Measurements from ENCODE around the gene CD276. TPM values are rescaled to one million over a fixed set of nuclear protein-coding genes. Genes with fewer than 3 reads are reported as not detected.

The CD276 gene
- total RNA-seq, 1 experiment from 2014 or later = 139 TPM

DNA sequence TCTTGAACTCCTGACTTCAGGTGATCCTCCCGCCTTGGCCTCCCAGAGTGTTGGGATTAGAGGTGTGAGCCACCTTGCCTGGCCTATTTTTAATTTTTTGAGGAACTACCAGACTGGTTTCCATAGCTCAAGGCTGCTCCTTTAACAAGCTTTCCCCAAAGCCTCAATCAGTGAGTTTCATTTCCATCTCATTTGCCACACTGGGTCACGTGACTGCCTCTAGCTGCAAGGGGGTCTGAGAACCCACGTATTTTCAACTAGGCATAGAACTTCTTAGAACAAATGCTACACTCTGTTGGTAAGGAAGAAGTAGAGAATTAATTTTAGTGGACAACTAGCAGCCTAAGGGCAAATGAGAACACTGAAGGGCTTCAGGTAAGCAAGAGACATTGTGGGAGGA is 3.1 kb upstream of the CD276 start:
- Histone ChIP-seq H3K27me3 (no peaks in the 10 kb centered on the region), H3K36me3 (peaks cover under 1% of the 10 kb centered on the region; the same call in 1 of the 2 replicates), H3K9me3 (no peaks in the 10 kb centered on the region), H3K4me3 (no peak overlapping the region)
- DNase-seq = no peak

DNA sequence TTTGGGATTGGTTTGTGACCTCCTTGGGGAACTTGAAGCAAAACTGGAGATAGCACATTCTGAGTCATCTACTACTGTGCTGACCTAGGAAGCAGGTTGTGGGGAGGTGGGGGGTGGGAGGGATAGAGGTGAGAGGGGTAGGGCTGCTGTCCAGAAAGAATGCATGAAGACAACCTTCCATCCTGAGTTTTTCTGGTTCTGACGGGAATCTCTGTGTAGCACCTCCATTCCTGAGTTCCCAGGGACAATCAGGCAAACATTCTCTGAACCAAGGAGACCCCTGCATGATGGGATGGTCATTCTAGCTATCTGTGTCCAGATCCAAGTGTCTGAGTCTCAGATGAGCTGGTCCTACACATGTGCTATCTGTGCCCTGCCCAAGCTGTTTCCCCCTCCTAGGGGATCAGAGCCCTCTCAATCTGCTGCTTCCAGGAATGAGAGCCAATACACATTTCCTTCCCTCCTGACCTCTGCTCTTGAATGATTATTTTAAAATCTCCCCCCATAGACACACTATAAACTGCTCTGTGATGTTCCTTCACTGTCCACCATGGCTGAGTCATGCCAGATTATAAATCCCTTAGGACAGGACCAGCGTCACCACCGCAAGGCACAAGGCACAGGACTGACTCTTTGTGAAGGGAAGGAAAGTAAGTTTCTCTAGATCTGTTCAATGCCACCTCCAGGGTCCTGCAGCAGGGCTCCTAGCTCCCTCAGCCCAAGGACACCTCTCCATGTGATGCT is 2.2 kb upstream of the CD276 start:
- H3K4me3 ChIP-seq = no peak overlapping the region
- DNase-seq = no peak
- no peaks in the 10 kb centered on the region for H3K9me3 ChIP-seq
- H3K27me3 ChIP-seq = no peaks in the 10 kb centered on the region
- peaks cover 6% of the 10 kb centered on the region; the same call in 1 of the 2 replicates for H3K36me3 ChIP-seq

DNA sequence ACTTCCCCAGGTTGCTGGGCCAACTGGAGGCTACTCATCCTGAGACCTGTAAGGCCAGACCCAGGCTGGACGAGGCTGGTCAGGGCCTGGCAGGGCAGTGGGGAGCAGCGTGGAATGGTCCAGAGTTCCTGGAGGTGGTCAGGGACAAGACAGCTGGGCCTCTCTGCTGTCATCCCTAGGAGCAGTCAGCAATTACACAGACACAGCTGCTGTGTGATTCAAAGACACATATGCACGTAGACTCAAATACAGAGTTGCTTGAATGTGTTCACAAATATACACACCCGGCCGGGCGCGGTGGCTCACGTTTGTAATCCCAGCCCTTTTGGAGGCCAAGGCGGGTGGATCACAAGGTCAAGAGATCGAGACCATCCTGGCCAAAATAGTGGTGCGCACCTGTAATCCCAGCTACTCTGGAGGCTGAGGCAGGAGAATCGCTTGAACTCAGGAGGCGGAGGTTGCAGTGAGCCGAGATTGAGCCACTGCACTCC is 1.5 kb upstream of the CD276 start:
- Histone ChIP-seq H3K27me3 (no peaks in the 10 kb centered on the region), H3K9me3 (no peaks in the 10 kb centered on the region), H3K36me3 (peaks cover 10% of the 10 kb centered on the region; the same call in 1 of the 2 replicates), H3K4me3 (no peak overlapping the region)
- no peak for DNase-seq

DNA sequence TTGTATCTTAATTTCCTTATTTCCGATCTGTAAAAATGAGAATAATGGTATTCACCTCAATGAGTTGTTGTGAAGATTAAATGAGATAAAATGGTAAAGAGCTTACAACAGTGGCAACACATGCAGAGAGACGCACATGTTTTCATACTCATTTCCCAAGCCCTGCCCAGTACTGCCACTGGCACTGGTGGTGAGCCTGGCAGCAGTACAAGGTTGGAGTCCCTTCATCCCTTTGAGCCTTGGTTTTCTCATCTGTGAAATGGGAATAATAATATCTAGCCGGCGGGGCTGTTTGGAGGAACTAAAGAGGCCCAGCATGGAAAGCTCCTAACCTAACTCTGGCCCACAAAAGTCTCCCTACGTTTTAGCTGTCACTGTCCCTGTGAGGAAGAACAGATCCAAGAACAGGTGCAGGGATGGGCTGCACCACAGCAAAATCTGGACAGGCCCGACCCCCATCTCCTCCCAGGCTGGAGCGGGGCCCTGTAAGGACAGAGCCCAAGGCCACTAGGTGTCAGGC is 866 bp upstream of the CD276 start:
- Histone ChIP-seq H3K9me3 (no peaks in the 10 kb centered on the region), H3K36me3 (peaks cover 10% of the 10 kb centered on the region; the same call in 1 of the 2 replicates), H3K4me3 (peak overlapping the region; percentile 90), H3K27me3 (no peaks in the 10 kb centered on the region)
- no peak for DNase-seq

DNA sequence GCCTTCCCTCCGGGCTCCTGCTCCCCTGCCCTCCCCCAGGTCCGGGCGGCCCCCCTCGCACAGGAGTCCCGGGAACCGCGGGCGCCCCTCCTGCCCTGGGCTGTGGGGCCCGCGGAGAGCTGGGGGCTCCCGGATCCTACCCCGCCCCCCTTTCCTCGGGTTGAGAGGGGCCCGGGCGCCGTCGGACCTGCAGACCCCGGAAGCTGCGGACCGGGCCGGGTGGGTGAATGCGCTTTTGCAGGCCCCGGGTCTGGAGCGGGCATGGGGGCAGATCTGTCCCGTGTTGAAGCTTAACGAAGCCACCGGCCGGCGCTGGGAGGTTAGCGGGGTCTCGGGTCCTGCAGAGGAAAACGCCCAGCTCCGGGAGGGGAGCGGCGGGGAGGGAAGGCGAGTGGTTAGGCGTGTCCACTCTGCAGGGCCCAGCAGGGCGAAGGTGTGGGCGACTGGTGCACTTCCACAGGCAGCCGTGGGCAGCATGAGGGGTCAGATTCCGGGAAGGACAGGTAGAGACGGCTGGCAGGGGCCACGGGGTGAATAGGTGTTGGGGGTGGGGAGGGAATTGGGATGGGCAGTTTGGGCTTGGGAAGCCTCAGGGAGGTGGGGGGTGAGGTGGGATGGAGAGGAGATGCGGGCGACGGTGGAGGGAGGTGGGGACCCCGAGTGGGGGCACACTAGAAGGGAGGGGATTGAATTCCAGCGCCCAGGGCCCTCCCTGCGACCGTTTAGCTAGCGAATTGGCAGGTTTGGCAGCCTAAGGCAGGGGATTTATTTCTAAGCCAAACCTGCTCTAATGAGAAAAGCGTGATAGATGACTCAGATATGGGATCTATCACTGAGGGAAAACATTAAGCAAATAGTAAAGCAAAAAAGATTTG is 635 bp downstream of the CD276 start:
- Histone ChIP-seq H3K36me3 (peaks cover 14% of the 10 kb centered on the region), H3K27me3 (no peaks in the 10 kb centered on the region), H3K4me3 (peak overlapping the region; percentile 90), H3K9me3 (no peaks in the 10 kb centered on the region)
- DNase-seq = peak; percentile 40

DNA sequence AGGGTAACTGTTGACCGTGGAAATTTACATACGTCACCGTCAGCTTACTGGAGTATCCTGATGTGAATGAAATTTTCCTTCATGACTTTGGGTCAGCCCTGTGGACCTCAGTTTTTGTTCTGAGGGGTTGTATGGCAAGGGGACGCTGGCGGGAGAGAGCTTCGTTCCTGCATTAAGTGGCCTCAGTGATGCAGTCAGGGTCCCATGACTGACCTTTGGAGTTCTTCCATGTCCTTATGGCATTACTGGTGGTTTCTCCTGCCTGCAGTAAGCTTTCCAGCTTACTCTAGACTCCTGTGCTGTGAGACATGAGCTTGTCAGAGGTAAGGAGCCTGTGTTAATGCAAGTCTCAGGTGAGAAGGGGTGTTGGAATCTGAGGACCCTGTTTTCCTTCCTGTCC is 1.8 kb downstream of the CD276 start:
- no peak for DNase-seq
- Histone ChIP-seq H3K4me3 (peak overlapping the region; percentile 90), H3K36me3 (peaks cover 22% of the 10 kb centered on the region), H3K9me3 (no peaks in the 10 kb centered on the region), H3K27me3 (no peaks in the 10 kb centered on the region)

DNA sequence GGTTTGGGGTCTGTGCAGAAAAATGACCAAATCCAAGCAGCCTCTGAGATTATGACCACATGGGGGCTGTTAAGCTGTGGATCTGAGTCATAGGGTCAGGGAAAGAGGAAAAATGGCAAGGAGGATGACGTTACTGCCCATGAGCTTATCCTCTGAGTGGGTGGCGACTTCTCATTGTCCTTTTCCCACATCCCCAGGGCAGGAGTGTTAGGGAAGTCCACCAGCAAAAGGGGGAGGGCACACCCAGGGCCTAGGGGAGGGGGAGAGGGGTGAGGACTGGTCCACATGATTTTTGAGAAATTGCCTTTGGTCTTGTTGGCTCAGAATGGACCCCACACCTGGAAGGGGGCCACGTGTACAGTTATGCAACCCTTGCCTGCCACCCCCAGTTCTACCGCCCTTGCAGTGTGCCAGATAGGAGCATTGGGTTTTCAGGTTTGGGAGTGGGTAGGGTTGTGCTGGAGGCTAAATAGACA is 2.6 kb downstream of the CD276 start:
- peak overlapping the region; percentile 90; the same call in 1 of the 2 replicates for H3K4me3 ChIP-seq
- H3K9me3 ChIP-seq = no peaks in the 10 kb centered on the region
- peak; percentile 76 for DNase-seq
- peaks cover 22% of the 10 kb centered on the region for H3K36me3 ChIP-seq
- H3K27me3 ChIP-seq = no peaks in the 10 kb centered on the region

DNA sequence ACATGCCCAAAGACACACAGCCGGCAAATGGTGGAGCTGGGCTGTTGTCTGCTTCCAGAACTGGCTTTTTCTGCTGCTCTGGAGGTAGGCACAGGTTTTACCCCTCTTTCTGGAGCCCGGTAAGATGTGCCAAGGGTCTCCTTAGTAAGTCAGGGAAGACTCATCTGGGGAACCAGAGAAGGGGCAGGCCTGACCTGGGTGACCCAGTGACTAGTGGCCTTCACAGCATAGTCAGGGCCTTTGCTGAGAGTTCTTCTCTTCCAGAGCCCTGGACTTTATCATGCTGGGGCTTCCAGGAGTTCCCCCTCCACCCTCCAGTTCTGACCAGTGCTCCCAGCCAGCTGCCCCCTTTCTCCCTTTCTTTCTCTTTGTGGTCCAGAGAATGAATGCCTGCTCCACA is 3.2 kb downstream of the CD276 start:
- H3K27me3 ChIP-seq = no peaks in the 10 kb centered on the region
- H3K4me3 ChIP-seq = no peak overlapping the region
- DNase-seq = no peak
- no peaks in the 10 kb centered on the region for H3K9me3 ChIP-seq
- H3K36me3 ChIP-seq = peaks cover 22% of the 10 kb centered on the region

DNA sequence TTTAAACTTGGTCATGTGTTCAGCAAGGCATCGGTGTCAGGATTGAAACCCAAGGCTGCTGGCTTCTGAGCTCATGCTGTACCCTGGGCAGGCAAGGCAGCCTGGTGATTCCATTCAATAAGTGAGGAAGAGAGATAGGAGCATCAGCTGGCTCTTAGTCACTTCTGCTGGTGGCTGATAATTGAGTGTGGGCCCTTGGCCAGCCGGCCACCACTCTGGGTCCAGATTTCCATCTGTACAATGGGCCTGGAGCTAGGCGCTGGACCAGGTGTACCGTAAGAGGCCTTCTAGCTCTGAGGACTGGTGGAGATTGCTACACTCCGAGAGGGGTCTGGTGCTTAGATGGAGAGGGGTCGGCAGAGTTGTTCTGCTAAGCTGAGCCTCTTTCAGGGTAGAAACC is 4.3 kb downstream of the CD276 start:
- H3K4me3 ChIP-seq = no peak overlapping the region
- no peak for DNase-seq
- H3K27me3 ChIP-seq = no peaks in the 10 kb centered on the region
- H3K36me3 ChIP-seq = peaks cover 22% of the 10 kb centered on the region
- no peaks in the 10 kb centered on the region for H3K9me3 ChIP-seq

DNA sequence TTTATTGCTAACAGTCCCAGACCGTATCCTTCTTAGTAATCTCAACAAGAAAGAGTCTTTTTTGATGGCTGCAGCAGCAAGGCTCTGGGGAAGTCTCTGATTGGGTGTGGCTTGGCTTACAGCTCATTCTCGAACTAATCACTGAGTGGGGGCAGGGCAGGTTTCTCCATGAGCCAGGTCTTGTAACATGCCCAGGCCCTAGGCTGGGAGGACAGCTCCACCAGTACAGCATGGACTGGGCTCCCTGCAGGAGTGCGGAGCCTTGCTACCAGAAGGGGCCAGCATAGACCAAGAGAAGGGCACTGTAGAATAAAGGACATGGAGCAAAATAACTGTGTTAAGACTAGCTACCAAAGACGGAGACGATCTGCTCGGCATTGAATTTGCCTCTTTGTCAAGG is 7.2 kb downstream of the CD276 start:
- Histone ChIP-seq H3K9me3 (no peaks in the 10 kb centered on the region), H3K27me3 (no peaks in the 10 kb centered on the region), H3K36me3 (peaks cover 24% of the 10 kb centered on the region), H3K4me3 (no peak overlapping the region)
- no peak for DNase-seq

DNA sequence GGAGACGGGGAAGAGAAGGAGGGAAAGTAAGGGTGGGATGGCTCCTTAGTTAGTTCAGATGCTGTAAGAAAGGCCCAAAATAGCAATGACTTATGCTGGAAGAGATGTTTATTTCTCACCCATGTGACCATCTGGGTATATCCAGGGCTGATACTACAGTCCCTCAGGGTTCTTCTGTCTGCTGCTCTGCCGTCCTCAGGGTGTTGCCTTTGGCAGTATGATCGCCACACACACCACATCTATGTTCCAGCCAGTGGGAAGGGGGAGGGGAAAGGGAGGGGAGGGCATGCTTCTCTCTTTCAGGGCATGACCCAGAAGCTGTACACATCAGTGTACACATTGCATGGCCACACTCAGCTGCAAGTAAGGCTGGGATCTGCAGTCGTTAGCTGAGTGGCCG is 10.2 kb downstream of the CD276 start:
- Histone ChIP-seq H3K36me3 (peaks cover 34% of the 10 kb centered on the region), H3K9me3 (no peaks in the 10 kb centered on the region), H3K27me3 (no peaks in the 10 kb centered on the region), H3K4me3 (no peak overlapping the region)
- no peak for DNase-seq

DNA sequence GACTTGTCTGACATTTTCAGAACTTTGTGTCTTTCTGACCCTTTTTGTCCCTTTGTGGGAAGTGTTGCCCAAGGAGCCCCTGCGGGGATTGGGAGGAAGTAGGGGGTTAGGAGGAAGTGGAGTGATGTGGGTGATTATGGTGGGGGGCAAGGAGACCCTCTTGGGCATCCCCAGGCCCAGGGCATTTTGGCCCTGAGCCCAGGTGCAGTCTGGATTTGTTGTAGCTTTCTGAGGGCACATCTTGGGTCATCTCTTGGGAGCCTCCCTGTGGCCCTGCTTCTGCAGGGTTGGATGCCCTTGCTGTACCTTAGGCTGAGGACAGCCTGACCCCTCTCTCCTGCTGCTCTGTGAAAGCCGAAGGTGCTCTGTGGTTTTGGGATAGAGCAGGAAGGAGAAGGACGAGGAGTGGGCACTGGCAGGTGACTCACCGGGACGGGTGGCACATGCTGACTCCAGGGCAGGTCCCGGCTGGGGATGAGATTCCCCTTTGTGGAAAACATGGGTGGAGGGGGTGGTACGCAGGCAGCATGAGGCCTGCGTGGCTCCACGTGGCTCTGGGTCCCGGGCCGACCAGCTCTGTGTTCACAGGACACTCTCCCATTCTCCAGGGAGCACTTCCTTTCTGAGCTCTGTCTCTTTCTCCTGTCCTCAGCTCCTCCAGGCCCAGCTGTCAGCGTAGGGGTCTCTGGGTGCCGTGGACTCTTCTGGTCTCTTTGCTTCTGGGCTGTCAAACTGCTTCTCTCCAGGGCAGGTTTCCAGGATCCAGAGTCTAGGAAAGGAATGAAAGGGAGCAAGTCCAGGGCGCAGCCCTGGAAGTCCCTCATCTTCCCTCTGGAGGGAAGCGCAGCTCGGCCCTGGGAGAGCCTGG is 11.8 kb downstream of the CD276 start:
- no peak for DNase-seq
- no peak overlapping the region for H3K4me3 ChIP-seq
- H3K9me3 ChIP-seq = no peaks in the 10 kb centered on the region
- H3K36me3 ChIP-seq = peaks cover 24% of the 10 kb centered on the region
- H3K27me3 ChIP-seq = no peaks in the 10 kb centered on the region

DNA sequence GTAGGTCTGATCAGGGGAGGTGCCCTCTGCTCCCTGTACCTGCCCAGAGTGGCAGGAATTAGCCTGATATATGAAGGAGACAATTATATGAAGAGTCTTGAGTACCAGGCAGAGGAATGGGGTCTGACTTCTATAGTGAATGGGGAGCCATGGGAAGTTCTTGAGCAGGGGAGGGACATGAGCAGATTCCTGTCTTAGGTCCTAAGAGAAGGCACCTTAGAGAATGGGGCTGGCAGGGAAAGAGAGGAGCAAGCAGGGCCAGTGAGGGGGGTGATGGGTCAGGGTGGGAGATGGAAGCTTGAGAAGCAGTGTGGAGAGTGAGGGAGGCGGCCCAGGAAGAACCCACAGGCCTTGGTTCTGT is 12.4 kb downstream of the CD276 start:
- Histone ChIP-seq H3K27me3 (no peaks in the 10 kb centered on the region), H3K36me3 (peaks cover 30% of the 10 kb centered on the region), H3K4me3 (no peak overlapping the region), H3K9me3 (no peaks in the 10 kb centered on the region)
- DNase-seq = no peak

DNA sequence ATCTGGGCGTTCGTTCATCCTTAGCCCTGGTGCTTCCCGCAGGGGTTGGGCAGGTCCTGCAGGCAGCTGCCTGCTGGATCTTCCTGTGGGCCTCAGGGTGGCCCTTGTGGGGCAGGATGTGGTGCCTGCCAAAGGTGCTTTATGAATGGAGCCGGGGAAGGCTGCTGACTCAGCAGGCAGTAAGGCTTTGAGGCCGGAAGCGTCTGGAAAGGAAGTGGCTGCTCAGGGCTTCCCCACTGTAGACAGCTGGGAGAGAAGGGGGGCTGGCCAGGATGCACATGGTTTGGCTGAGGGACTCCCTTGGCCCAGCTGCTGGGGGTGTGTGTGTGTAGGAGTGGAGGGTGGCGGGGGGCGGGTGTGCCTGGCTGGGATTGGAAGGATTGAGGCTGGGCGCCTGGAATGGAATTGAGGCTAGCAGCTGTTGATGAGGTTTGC is 12.9 kb downstream of the CD276 start:
- peaks cover 34% of the 10 kb centered on the region for H3K36me3 ChIP-seq
- H3K9me3 ChIP-seq = no peaks in the 10 kb centered on the region
- peak; percentile 96 for DNase-seq
- no peaks in the 10 kb centered on the region for H3K27me3 ChIP-seq
- H3K4me3 ChIP-seq = no peak overlapping the region

DNA sequence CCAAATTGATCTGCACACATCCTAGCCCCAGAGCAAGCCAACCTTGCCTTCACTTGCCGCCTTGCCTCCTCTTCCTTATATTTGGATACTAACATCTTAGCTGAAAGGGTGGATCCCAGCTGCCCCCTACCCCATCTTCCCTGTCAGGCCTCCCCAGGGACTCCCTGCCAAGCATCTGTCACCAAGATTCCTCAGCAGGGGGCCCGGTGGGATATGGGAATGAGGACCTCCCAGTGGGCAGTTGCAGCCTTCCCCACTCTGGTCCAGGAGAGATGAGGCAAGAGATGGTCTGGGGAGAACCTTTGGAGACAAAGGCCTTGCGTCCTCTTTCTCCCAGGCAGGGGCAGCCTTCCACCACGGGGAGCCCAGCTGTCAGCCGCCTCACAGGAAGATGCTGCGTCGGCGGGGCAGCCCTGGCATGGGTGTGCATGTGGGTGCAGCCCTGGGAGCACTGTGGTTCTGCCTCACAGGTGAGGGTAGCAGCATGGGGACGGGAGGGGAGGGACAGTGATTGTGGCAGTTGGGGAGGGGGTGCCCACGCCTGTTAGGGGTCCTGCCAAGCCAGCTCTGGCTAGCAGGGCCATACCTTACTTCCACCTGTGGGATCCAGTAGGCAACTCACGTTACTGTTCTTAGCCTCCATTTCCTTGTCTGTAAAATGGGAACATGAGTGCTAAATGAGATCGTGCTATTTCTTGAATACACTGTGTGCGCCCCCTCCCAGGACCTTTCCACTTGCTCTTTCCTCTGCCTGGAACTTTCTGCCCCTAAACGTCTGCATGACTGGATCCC is 15.3 kb downstream of the CD276 start:
- DNase-seq = no peak
- no peaks in the 10 kb centered on the region for H3K9me3 ChIP-seq
- peaks cover 37% of the 10 kb centered on the region for H3K36me3 ChIP-seq
- no peaks in the 10 kb centered on the region for H3K27me3 ChIP-seq
- no peak overlapping the region for H3K4me3 ChIP-seq

Measured in MG63 (cell line).